Ishikawa (cell line): ENCODE measurements around the gene LCNL1.

Experiments used
- CEBPB ChIP-seq: IDR thresholded peaks from 2 replicates; pipeline ENCODE4 v1.6.1; 2012
- CREB1 ChIP-seq: IDR thresholded peaks from 2 replicates; pipeline ENCODE4 v1.6.1; 2012; ENCODE audit warnings: low read depth
- EGR1 ChIP-seq: IDR thresholded peaks from 2 replicates; pipeline ENCODE4 v1.6.1; 2012
- EP300 ChIP-seq: IDR thresholded peaks from 2 replicates; pipeline ENCODE4 v1.6.1; 2012; ENCODE audit warnings: borderline replicate concordance
- FOXM1 ChIP-seq: IDR thresholded peaks from 2 replicates; pipeline ENCODE4 v1.6.1; 2012; ENCODE audit warnings: low read depth, borderline replicate concordance
- NFIC ChIP-seq: IDR thresholded peaks from 2 replicates; pipeline ENCODE4 v1.6.1; 2012
- RAD21 ChIP-seq: IDR thresholded peaks from 2 replicates; pipeline ENCODE4 v1.6.1; 2012; ENCODE audit warnings: low read depth
- TAF1 ChIP-seq: IDR thresholded peaks from 2 replicates; pipeline ENCODE4 v1.6.1; 2012; ENCODE audit warnings: low read depth, mild to moderate bottlenecking
- TCF12 ChIP-seq: IDR thresholded peaks from 2 replicates; pipeline ENCODE4 v1.6.1; 2012; ENCODE audit warnings: low read depth
- TEAD4 ChIP-seq: IDR thresholded peaks from 2 replicates; pipeline ENCODE4 v1.6.1; 2012
- YY1 ChIP-seq: IDR thresholded peaks from 2 replicates; pipeline ENCODE4 v1.6.1; 2012; ENCODE audit warnings: low read depth
- ZBTB7A ChIP-seq: IDR thresholded peaks from 2 replicates; pipeline ENCODE4 v1.6.1; 2012; ENCODE audit warnings: low read depth
- TF ChIP-seq, protein P1 (sequence below): IDR thresholded peaks from 2 replicates; pipeline ENCODE4 v1.6.1; 2012
- TF ChIP-seq, protein P2 (sequence below): IDR thresholded peaks from 2 replicates; pipeline ENCODE4 v1.6.1; 2012
- TF ChIP-seq, protein P3 (sequence below): IDR thresholded peaks from 2 replicates; pipeline ENCODE4 v1.6.1; 2012; ENCODE audit warnings: low read depth, mild to moderate bottlenecking

LCNL1 gene

DNA sequence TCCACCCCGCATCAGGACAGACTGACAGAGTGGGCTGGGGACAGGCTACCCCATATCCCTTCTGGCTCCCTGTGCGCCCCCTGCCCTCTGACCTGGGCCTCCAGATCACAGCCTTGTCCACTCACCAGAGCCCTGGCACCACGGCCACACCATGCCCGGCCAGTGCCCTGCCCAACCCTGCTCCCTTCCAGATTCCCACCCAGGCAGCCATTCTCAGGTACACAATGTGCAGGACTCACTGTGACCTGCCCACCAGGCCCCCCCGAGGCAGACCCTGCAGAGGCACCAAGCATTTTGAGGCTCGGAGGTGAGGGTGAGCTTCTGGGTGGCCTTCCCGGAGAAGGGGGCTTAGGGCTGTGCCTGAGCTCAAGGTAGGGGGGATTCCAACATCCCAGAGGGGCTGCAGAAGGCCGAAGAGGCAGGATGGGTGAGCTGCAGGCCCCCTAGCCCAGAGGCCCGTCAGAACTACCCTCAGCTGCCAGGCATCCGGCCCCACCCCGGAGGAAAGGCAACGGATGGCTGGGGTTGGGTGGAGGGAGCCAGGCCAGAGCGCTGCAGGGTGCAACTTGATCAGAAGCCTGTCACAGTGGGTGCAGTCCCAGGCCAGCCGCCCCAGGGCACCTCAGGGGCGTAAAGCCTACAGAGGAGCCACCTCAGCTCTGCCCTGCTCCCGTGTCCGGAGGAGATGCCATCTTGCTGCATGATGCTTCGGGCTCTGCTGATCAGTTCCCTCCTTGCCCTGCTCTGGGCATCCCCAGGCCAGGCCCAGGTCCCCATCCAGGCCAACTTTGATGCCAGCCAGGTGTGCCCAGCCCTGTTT lies at the start of gene LCNL1:
TSS of gene LCNL1 (plus strand) at position 762 of the 820 bp plus-strand sequence. CDS start 594 bp downstream, outside the sequence.
- TF ChIP-seq YY1 (no peak), ZBTB7A (no peak), EGR1 (no peak), NFIC (no peak), CEBPB (no peak), EP300 (no peak), TCF12 (no peak), FOXM1 (no peak), TEAD4 (no peak), RAD21 (no peak), TAF1 (no peak), CREB1 (no peak)
- TF ChIP-seq, protein P1, sequence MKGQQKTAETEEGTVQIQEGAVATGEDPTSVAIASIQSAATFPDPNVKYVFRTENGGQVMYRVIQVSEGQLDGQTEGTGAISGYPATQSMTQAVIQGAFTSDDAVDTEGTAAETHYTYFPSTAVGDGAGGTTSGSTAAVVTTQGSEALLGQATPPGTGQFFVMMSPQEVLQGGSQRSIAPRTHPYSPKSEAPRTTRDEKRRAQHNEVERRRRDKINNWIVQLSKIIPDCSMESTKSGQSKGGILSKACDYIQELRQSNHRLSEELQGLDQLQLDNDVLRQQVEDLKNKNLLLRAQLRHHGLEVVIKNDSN = no peak
- TF ChIP-seq, protein P2, sequence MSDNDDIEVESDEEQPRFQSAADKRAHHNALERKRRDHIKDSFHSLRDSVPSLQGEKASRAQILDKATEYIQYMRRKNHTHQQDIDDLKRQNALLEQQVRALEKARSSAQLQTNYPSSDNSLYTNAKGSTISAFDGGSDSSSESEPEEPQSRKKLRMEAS = no peak
- TF ChIP-seq, protein P3, sequence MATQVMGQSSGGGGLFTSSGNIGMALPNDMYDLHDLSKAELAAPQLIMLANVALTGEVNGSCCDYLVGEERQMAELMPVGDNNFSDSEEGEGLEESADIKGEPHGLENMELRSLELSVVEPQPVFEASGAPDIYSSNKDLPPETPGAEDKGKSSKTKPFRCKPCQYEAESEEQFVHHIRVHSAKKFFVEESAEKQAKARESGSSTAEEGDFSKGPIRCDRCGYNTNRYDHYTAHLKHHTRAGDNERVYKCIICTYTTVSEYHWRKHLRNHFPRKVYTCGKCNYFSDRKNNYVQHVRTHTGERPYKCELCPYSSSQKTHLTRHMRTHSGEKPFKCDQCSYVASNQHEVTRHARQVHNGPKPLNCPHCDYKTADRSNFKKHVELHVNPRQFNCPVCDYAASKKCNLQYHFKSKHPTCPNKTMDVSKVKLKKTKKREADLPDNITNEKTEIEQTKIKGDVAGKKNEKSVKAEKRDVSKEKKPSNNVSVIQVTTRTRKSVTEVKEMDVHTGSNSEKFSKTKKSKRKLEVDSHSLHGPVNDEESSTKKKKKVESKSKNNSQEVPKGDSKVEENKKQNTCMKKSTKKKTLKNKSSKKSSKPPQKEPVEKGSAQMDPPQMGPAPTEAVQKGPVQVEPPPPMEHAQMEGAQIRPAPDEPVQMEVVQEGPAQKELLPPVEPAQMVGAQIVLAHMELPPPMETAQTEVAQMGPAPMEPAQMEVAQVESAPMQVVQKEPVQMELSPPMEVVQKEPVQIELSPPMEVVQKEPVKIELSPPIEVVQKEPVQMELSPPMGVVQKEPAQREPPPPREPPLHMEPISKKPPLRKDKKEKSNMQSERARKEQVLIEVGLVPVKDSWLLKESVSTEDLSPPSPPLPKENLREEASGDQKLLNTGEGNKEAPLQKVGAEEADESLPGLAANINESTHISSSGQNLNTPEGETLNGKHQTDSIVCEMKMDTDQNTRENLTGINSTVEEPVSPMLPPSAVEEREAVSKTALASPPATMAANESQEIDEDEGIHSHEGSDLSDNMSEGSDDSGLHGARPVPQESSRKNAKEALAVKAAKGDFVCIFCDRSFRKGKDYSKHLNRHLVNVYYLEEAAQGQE = no peak

DNA sequence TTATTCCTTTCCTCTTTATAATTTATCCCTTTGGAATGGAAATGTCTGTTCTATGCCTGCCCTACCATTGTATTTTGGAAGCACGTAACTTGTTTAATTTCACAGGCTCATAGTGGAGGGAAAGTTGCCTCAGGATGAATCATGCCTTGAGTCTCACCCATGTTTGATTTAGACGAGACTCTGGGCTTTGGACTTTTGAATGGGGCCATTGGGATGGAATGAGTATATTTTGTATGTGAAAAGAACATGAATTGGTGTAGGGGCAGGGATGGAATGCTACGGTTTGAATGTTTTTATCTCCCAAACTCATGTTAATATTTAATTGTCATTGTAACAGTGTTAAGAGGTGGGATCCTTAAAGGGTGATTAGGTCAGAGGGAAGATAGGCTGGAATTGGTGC lies 48.5 kb upstream of the LCNL1 start:
- TF ChIP-seq, protein P2 = no peak
- no peak for TF ChIP-seq CREB1
- no peak for TF ChIP-seq FOXM1
- no peak for TF ChIP-seq NFIC
- no peak for TF ChIP-seq CEBPB
- TF ChIP-seq EGR1 = no peak
- no peak for TF ChIP-seq TAF1
- no peak for TF ChIP-seq TCF12

DNA sequence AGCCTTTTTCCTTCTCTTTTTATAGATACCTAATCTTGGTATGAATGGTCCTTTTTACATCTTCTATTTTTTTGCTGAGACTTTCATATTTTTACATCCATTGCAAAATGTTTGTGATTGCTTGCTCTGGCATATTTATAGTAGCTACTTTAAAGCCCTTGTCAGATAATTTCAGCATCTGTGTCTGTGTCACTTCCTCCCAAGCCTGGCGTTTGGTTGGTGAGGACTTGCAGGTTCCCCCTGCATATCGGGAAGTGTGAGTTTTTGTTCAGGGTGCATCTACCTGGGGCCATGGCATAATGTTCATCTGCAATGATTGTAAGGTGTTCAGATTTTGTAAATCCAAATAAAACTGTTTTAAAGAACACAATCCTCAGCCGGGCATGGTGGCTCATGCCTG lies 47.1 kb upstream of the LCNL1 start:
- TF ChIP-seq TAF1 (no peak), EGR1 (no peak), CREB1 (no peak), YY1 (no peak), ZBTB7A (no peak), CEBPB (no peak)
- TF ChIP-seq, protein P2 = no peak
- TF ChIP-seq, protein P3 = no peak
- TF ChIP-seq, protein P1 = no peak

DNA sequence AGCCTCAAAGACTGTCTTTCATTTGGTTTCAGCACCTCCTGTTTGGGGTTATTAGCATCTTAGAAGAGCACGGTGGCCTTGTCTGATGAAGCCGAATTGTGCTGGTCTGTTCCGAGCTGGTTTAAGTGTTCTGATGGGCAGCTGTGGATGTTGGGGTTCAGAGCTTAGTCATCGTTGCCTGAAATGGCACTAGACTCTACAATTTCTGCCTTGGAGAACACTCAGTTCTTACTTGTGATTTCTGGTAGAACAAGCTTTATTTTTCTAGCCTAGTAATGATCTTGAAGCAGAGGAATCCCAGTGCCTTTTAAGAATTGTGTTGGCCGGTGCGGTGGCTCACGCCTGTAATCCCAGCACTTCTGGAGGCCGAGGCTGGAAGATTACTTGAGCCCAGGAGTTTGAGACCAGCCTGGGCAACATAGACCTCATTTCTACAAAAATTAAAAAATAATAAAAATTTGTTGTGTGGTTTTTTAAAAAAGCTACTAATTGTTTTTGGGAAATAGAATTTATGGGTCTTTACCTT lies 46.1 kb upstream of the LCNL1 start:
- TF ChIP-seq NFIC (no peak), TCF12 (no peak), ZBTB7A (no peak), YY1 (no peak)
- TF ChIP-seq, protein P2 = no peak
- TF ChIP-seq, protein P3 = no peak
